Fibroblast of skin of right quadriceps (primary cell): ENCODE results near the gene MTPN.
A peak's percentile ranks its signal among the peaks of the same experiment; 100 is the strongest.

Experiments
- DNase-seq: peaks from one replicate; pipeline ENCODE4 v3.0.0-alpha.2; 2013

Gene MTPN

GRCh38 chr7:135981958-135982646, 4.9 kb upstream of the MTPN start:
- no peak for DNase-seq

- DNase-seq = peak; percentile 87
Observed at GRCh38 chr7:135980665-135981180, 3.6 kb upstream of the MTPN start.

GRCh38 chr7:135980012-135980551, 2.9 kb upstream of the MTPN start:
- peak; percentile 61 for DNase-seq

GRCh38 chr7:135979471-135980011, 2.4 kb upstream of the MTPN start:
- DNase-seq = no peak

GRCh38 chr7:135978624-135979023, 1.5 kb upstream of the MTPN start:
- DNase-seq = no peak

- no peak for DNase-seq
Observed at GRCh38 chr7:135977742-135978066, 545 bp upstream of the MTPN start.

- DNase-seq = no peak
Observed at GRCh38 chr7:135976312-135977006, 700 bp downstream of the MTPN start.

GRCh38 chr7:135975166-135975565, 2.0 kb downstream of the MTPN start:
- DNase-seq = no peak

GRCh38 chr7:135974667-135975066, 2.5 kb downstream of the MTPN start:
- no peak for DNase-seq

- no peak for DNase-seq
Observed at GRCh38 chr7:135971366-135971725, 5.8 kb downstream of the MTPN start.

GRCh38 chr7:135970682-135971365, 6.3 kb downstream of the MTPN start:
- DNase-seq = no peak

GRCh38 chr7:135970045-135970444, 7.1 kb downstream of the MTPN start:
- no peak for DNase-seq

GRCh38 chr7:135966341-135967043, 10.7 kb downstream of the MTPN start:
- peak; percentile 5 for DNase-seq

GRCh38 chr7:135965602-135966001, 11.6 kb downstream of the MTPN start:
- DNase-seq = no peak

GRCh38 chr7:135964791-135965190, 12.4 kb downstream of the MTPN start:
- no peak for DNase-seq

- peak; percentile 6 for DNase-seq
Observed at GRCh38 chr7:135964274-135964673, 12.9 kb downstream of the MTPN start.

- no peak for DNase-seq
Observed at GRCh38 chr7:135962802-135963201, 14.4 kb downstream of the MTPN start.

GRCh38 chr7:135960709-135961451, 16.3 kb downstream of the MTPN start:
- DNase-seq = no peak

- peak; percentile 5 for DNase-seq
Observed at GRCh38 chr7:135959646-135960363, 17.4 kb downstream of the MTPN start.

- DNase-seq = no peak
Observed at GRCh38 chr7:135958173-135958572, 19.0 kb downstream of the MTPN start.

- DNase-seq = no peak
Observed at GRCh38 chr7:135957627-135958026, 19.5 kb downstream of the MTPN start.
